ENCODE measurements around the gene EMC9. TPM values are rescaled to one million over a fixed set of nuclear protein-coding genes. Genes with fewer than 3 reads are reported as not detected.
A peak's percentile ranks its signal among the peaks of the same experiment; 100 is the strongest.

The EMC9 gene
- total and polyA plus RNA-seq, 2 experiments from 2014 or later: 13.8 to 34.1 TPM

DNA sequence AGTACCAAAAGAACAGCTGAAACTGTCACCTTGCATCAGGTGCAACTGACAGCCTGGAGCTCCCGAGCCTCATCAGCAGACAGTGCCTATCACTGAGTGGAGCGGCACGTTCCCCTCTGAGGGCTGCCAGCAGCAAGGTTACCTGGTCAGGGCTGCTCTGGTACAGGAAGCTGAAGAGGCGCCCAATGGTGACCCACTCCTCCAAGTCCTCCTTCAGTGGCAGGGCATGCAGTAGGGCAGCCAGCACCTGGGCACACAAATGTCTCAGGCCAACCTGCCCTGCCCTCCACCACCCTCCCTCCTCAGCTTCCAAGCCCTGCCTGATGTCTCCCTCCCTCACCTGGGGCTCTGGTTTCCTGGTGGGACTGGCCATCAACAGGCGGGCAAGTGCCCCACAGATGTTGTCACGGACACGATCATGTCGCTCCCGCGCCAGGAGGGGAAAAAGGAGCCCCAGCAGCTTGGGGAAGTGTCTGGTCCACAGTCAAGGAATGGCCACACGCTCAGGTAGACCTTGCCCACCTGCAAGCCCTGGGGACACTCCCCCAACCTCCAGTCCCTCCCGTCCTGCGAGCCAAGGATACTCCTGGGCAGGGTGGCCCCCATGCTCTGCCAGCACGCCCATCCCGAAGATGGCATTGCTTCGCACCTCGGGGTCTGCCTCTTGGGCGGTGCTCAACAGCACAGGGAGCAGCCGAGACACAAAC, 40.1 kb upstream of the EMC9 start:
- Histone ChIP-seq H3K27me3 (no peaks in the 10 kb centered on the region), H3K4me1 (ENCODE audit: insufficient read depth) (no peaks in the 10 kb centered on the region), H3K4me2 (no peak overlapping the region), H3K27ac (no peak overlapping the region), H3K79me2 (peaks cover 5% of the 10 kb centered on the region), H4K20me1 (ENCODE audit: insufficient read depth, poor library complexity, severe bottlenecking) (no peaks in the 10 kb centered on the region), H2AFZ (no peak overlapping the region), H3K9me3 (ENCODE audit: low read depth) (no peaks in the 10 kb centered on the region), H3K4me3 (no peak overlapping the region), H3K9me2 (replicated peaks; ENCODE audit: insufficient read depth) (no peaks in the 10 kb centered on the region), H3K36me3 (replicated peaks; ENCODE audit: insufficient read depth, low read depth) (peaks cover under 1% of the 10 kb centered on the region)
- no peak for DNase-seq (ENCODE audit: low spot score)
- TF ChIP-seq EZH2 (IDR thresholded peaks at IDR 0.05; ENCODE audit: borderline replicate concordance): no peak
- WGBS (ENCODE audit: low lambda C conversion rate, missing lambda C conversion rate): 90% methylated on average over 19 of the region's 19 CpGs

DNA sequence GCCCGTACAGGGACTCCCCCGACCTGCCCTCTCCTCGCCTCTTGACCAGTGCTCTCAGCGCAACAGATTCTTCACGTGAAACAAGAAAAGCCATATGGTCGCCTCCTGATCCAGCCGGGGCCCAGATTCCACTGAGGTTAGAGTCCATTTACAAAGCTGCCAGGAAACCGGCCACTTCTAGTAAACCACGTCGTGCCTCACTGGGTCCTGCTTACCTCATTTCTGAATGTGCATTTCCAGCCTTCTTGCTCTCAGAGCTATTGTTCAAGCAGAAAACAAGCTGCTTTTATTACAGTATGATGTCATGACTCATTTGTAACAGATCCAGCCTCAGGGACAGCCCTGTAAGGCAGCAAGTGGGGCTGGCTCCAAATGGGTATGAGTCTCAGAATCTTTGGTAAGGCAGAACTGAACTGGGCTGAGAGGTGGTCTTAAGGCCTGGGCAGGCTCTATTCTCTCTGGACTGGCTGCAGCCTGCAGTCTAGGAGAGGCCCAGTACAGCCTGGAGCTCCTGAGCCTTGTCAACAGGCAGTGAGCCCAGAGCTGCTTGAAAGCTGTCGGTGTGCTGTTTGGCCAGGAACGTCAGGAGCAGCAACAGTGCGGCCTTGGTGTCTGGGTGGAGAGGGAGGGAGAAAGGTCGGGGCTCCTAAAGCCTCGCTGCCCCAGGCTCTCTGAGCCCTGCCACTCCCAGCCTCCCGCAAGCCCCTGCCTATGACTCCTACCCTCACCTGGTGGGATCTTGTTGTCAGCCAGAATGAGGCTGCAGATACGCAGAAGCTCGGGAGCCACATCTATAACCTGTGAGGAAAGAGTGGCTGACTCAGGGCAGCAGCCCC, 38.8 kb upstream of the EMC9 start:
- Histone ChIP-seq H3K4me1 (ENCODE audit: insufficient read depth) (no peaks in the 10 kb centered on the region), H3K79me2 (peaks cover 2% of the 10 kb centered on the region), H3K27ac (peak overlapping the region; percentile 87), H3K27me3 (no peaks in the 10 kb centered on the region), H2AFZ (no peak overlapping the region), H4K20me1 (ENCODE audit: insufficient read depth, poor library complexity, severe bottlenecking) (no peaks in the 10 kb centered on the region), H3K4me2 (no peak overlapping the region), H3K36me3 (replicated peaks; ENCODE audit: insufficient read depth, low read depth) (peaks cover 2% of the 10 kb centered on the region), H3K9me2 (replicated peaks; ENCODE audit: insufficient read depth) (no peaks in the 10 kb centered on the region), H3K9me3 (ENCODE audit: low read depth) (no peaks in the 10 kb centered on the region), H3K4me3 (no peak overlapping the region)
- peak; percentile 60 for DNase-seq (ENCODE audit: low spot score)
- 85% methylated on average over 18 of the region's 18 CpGs for WGBS (ENCODE audit: low lambda C conversion rate, missing lambda C conversion rate)
- TF ChIP-seq, protein P1, sequence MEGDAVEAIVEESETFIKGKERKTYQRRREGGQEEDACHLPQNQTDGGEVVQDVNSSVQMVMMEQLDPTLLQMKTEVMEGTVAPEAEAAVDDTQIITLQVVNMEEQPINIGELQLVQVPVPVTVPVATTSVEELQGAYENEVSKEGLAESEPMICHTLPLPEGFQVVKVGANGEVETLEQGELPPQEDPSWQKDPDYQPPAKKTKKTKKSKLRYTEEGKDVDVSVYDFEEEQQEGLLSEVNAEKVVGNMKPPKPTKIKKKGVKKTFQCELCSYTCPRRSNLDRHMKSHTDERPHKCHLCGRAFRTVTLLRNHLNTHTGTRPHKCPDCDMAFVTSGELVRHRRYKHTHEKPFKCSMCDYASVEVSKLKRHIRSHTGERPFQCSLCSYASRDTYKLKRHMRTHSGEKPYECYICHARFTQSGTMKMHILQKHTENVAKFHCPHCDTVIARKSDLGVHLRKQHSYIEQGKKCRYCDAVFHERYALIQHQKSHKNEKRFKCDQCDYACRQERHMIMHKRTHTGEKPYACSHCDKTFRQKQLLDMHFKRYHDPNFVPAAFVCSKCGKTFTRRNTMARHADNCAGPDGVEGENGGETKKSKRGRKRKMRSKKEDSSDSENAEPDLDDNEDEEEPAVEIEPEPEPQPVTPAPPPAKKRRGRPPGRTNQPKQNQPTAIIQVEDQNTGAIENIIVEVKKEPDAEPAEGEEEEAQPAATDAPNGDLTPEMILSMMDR (IDR thresholded peaks at IDR 0.05; ENCODE audit: poor library complexity): no peak
- TF ChIP-seq EZH2phosphoT487 (IDR thresholded peaks at IDR 0.05; ENCODE audit: low read depth, severe bottlenecking, unreplicated experiment) (no peak), EZH2 (IDR thresholded peaks at IDR 0.05; ENCODE audit: borderline replicate concordance) (no peak)

DNA sequence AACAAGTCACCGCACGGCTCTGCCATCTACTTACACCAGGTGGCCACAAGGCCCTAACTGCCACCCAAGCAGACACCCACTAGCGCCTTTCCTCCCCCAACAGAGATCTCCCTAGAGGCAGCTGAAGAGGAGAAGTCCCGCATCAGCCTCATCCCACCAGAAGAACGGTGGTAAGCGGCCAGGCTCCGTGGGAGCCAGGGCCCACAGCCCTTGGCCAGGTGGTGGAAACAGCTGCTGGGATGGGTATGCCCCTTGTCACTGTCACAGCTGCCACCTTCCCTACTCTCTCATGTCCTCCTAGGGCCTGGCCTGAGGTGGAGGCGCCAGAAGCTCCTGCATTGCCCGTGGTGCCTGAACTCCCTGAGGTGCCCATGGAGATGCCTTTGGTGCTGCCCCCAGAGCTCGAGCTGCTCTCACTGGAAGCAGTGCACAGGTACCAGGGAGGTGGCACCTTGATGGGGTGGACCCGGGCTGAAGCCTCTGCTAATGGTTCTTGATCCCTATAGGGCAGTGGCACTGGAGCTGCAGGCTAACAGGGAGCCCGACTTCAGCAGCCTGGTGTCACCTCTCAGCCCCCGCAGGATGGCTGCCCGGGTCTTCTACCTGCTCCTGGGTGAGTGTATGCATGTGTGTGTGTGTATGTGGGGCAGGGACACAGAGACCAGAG, 38.0 kb upstream of the EMC9 start:
- peaks cover 2% of the 10 kb centered on the region for H3K36me3 ChIP-seq (replicated peaks; ENCODE audit: insufficient read depth, low read depth)
- peak overlapping the region; percentile 87 for H3K27ac ChIP-seq
- WGBS (ENCODE audit: low lambda C conversion rate, missing lambda C conversion rate): 98% methylated on average over 14 of the region's 14 CpGs

More for the DNA sequence above, 38.0 kb upstream of the EMC9 start:
- H3K9me2 ChIP-seq (replicated peaks; ENCODE audit: insufficient read depth): no peaks in the 10 kb centered on the region
- H3K4me2 ChIP-seq: no peak overlapping the region
- H3K4me3 ChIP-seq: no peak overlapping the region
- no peak overlapping the region for H2AFZ ChIP-seq
- no peaks in the 10 kb centered on the region for H3K4me1 ChIP-seq (ENCODE audit: insufficient read depth)
- TF ChIP-seq EZH2 (IDR thresholded peaks at IDR 0.05; ENCODE audit: borderline replicate concordance) (no peak), EZH2phosphoT487 (IDR thresholded peaks at IDR 0.05; ENCODE audit: low read depth, severe bottlenecking, unreplicated experiment) (no peak)
- TF ChIP-seq, protein P1 (IDR thresholded peaks at IDR 0.05; ENCODE audit: poor library complexity): no peak
- no peaks in the 10 kb centered on the region for H3K9me3 ChIP-seq (ENCODE audit: low read depth)
- H4K20me1 ChIP-seq (ENCODE audit: insufficient read depth, poor library complexity, severe bottlenecking): no peaks in the 10 kb centered on the region
- H3K79me2 ChIP-seq: peaks cover 5% of the 10 kb centered on the region
- no peaks in the 10 kb centered on the region for H3K27me3 ChIP-seq
- no peak for DNase-seq (ENCODE audit: low spot score)
